Keratinocyte (primary cell): ENCODE data around the gene NOS1AP.

Source experiments
- CTCF ChIP-seq, 3 experiments: IDR thresholded peaks in 1 of 3; conservative IDR thresholded peaks in 1 of 3; optimal IDR thresholded peaks in 1 of 3; 2 replicates in 2 of 3; 3 replicates in 1 of 3; pipeline versions ENCODE3 to v1.5.1; 2011; ENCODE audit warnings: low read length in 3 of 3, mild to moderate bottlenecking in 3 of 3, moderate library complexity in 2 of 3, control low read depth in 1 of 3, inconsistent platforms in 1 of 3; ENCODE audit not compliant: insufficient read depth in 2 of 3; ENCODE audit errors: extremely low read depth in 1 of 3
- EZH2 ChIP-seq: IDR thresholded peaks from one replicate; pipeline ENCODE4 v1.6.1; 2012; ENCODE audit warnings: inconsistent platforms, mild to moderate bottlenecking, low read length, moderate library complexity

- TF ChIP-seq CTCF (optimal IDR thresholded peaks at IDR 0.05 in 1 of 3, IDR thresholded peaks at IDR 0.05 in 1 of 3, conservative IDR thresholded peaks at IDR 0.05 in 1 of 3; ENCODE audit: extremely low read depth in 1 of 3, insufficient read depth in 2 of 3, low read length in 3 of 3) (no peak), EZH2 (no peak)
Observed at GRCh38 chr1:162252214-162252613, 182.7 kb downstream of the NOS1AP start.
